ENCODE results near the gene REXO1. TPM values are rescaled to one million over a fixed set of nuclear protein-coding genes. Genes with fewer than 3 reads are reported as not detected.

Gene REXO1
- total RNA-seq, 1 experiment from 2014 or later = 61.1 TPM

- no peak for TF ChIP-seq ARID4B (CRISPR knock-in tag; IDR thresholded peaks at IDR 0.05; ENCODE audit: borderline replicate concordance)
- peak; percentile 63 for TF ChIP-seq PRDM15 (CRISPR knock-in tag; IDR thresholded peaks at IDR 0.05)
- TF ChIP-seq NFATC4 (CRISPR knock-in tag; IDR thresholded peaks at IDR 0.05) = no peak
- TF ChIP-seq TEAD4 (CRISPR knock-in tag; IDR thresholded peaks at IDR 0.05) = no peak
- TF ChIP-seq TCF7 (CRISPR knock-in tag; IDR thresholded peaks at IDR 0.05; ENCODE audit: low read depth) = no peak
- 0 out of 2 replicates have a peak, but pooled peaks have one; percentile 58 for TF ChIP-seq KAT7 (CRISPR knock-in tag; IDR thresholded peaks at IDR 0.05; ENCODE audit: borderline replicate concordance)
- no peak for TF ChIP-seq CREM (CRISPR knock-in tag; IDR thresholded peaks at IDR 0.05)
- TF ChIP-seq ZNF232 (CRISPR knock-in tag; IDR thresholded peaks at IDR 0.05) = no peak
- no peak for TF ChIP-seq OVOL2 (CRISPR knock-in tag; IDR thresholded peaks at IDR 0.05; ENCODE audit: borderline replicate concordance)
- TF ChIP-seq FOXP1 (CRISPR knock-in tag; IDR thresholded peaks at IDR 0.05; ENCODE audit: borderline replicate concordance) = no peak
- TF ChIP-seq GRHL2 (CRISPR knock-in tag; IDR thresholded peaks at IDR 0.05; ENCODE audit: insufficient replicate concordance, severe bottlenecking) = no peak
- no peak for TF ChIP-seq EMX1 (CRISPR knock-in tag; IDR thresholded peaks at IDR 0.05)
- TF ChIP-seq ZNF317 (CRISPR knock-in tag; IDR thresholded peaks at IDR 0.05; ENCODE audit: borderline replicate concordance, low read depth) = no peak
- TF ChIP-seq ATF2 (CRISPR knock-in tag; IDR thresholded peaks at IDR 0.05; ENCODE audit: borderline replicate concordance, low read depth) = no peak
- no peak for TF ChIP-seq JUN (CRISPR knock-in tag; IDR thresholded peaks at IDR 0.05)
- no peak for TF ChIP-seq HMGA2 (CRISPR knock-in tag; IDR thresholded peaks at IDR 0.05)
- no peak for TF ChIP-seq RORB (CRISPR knock-in tag; IDR thresholded peaks at IDR 0.05)
- TF ChIP-seq TP53 (CRISPR knock-in tag; IDR thresholded peaks at IDR 0.05) = no peak
- no peak for TF ChIP-seq NFE2L1 (CRISPR knock-in tag; IDR thresholded peaks at IDR 0.05)
- no peak for TF ChIP-seq FOXK1 (CRISPR knock-in tag; IDR thresholded peaks at IDR 0.05)
- TF ChIP-seq STAT6 (CRISPR knock-in tag; conservative IDR thresholded peaks at IDR 0.05; ENCODE audit: low read depth) = no peak
- TF ChIP-seq MLX (CRISPR knock-in tag; IDR thresholded peaks at IDR 0.05) = no peak
- TF ChIP-seq FOXJ3 (CRISPR knock-in tag; IDR thresholded peaks at IDR 0.05; ENCODE audit: borderline replicate concordance) = no peak
- TF ChIP-seq SP1 (CRISPR knock-in tag; conservative IDR thresholded peaks at IDR 0.05) = 0 out of 2 replicates have a peak, but pooled peaks have one; percentile 24
- no peak for TF ChIP-seq ESRRA (CRISPR knock-in tag; IDR thresholded peaks at IDR 0.05; ENCODE audit: borderline replicate concordance)
- no peak for TF ChIP-seq ZMAT4 (CRISPR knock-in tag; IDR thresholded peaks at IDR 0.05)
Measured at GRCh38 chr19:1856698-1857603, 8.7 kb upstream of the REXO1 start (continued).

All from WTC11 (cell line).